Subcutaneous adipose tissue (tissue), 4 donors: ENCODE results near the gene C5orf58. TPM values are rescaled to one million over a fixed set of nuclear protein-coding genes. Genes with fewer than 3 reads are reported as not detected.

Source experiments
- total RNA-seq, 4 donors: library from RNA; depleted of rRNA; stranded (reverse); fragments of >200 nt; gene quantifications; one replicate each; pipeline ENCODE4 v1.1.0, GENCODE V29; 2016
- TF ChIP-seq, protein P1 (sequence below): fragments of 450-650 bp; IDR thresholded peaks from one replicate; pipeline ENCODE4 v1.5.1; 2016; ENCODE audit warnings: low read depth, mild to moderate bottlenecking, control low read depth, antibody characterized with exemption, moderate library complexity

Gene C5orf58
- total RNA-seq, 4 donors from 2014 or later = 0.68 to 2.3 (median 1.5) TPM; not detected in 1

DNA sequence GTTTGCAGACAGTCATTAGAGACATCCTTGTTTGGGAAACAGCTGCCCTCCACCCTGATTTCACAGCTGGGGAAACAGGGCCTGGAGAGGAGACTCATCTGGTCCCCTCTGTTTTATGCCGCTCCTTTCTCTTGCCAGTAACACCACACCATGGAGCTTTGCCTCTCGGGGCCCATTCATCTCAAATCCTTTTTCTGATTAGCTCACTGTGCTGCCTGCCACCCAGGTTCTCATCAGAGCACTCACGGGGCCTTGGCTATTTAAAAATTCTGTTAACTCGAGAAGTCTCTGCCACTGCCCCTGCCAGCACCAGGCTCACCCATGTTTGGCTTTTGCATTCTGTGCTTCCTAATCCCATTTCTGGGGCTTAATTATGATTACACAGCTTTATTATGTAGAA is 36.8 kb upstream of the C5orf58 start:
- TF ChIP-seq, protein P1, sequence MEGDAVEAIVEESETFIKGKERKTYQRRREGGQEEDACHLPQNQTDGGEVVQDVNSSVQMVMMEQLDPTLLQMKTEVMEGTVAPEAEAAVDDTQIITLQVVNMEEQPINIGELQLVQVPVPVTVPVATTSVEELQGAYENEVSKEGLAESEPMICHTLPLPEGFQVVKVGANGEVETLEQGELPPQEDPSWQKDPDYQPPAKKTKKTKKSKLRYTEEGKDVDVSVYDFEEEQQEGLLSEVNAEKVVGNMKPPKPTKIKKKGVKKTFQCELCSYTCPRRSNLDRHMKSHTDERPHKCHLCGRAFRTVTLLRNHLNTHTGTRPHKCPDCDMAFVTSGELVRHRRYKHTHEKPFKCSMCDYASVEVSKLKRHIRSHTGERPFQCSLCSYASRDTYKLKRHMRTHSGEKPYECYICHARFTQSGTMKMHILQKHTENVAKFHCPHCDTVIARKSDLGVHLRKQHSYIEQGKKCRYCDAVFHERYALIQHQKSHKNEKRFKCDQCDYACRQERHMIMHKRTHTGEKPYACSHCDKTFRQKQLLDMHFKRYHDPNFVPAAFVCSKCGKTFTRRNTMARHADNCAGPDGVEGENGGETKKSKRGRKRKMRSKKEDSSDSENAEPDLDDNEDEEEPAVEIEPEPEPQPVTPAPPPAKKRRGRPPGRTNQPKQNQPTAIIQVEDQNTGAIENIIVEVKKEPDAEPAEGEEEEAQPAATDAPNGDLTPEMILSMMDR = no peak

DNA sequence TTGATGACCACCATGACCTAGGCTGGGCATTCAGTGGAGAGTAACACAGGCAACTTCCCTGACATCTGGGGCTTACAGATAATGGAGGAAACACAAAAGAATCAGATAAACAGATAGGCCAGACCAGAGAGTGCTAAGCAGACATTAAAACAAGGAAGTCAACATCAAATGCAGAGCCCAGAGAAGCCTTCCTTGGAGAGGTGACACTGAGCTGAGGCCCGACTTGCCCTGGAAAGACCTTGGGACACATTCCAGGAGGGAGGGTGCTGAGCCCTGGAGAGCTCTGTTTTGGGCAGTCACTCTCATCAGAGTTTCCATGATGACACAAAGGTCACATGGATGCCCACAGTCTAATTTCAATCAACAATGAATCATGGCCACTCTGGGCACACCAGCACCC is 31.9 kb upstream of the C5orf58 start:
- TF ChIP-seq, protein P1 = no peak

DNA sequence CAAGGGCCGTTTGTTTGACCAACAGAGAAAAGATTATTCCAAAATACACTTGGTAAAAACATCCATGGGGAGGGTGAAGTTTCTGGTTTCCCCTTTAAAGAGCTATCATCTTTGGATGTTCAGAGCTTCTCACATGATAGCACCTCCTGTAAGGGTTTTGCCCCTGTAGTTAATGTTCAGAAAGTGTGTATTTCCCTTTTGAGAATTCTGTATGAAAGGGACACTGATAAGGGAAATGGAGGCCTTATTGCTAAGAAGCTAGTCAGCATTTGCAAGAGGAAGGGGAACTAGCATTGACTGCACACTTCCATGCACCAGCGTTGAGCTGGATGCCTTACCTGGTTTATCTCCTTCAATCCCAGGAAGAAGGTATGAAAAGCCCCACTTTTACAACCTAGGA is 31.5 kb upstream of the C5orf58 start:
- TF ChIP-seq, protein P1 = no peak

DNA sequence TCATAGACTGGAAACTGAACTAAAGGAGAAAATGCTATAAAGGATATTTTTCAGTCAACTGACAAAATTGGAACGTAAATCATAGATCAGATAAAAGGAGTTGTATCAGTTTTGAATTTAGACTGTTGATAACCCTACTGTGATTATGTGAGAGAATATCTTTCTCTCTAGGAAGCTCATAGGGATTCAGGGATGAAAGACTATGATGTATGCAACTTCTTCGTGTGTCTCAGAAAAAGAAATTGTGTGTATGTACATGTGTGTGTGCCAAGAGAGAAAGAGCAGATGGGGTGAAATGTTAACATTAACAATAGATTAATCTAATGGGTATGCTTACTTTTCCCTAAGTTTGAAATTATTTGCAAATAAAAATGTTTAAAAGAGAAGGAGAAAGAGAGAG is 30.7 kb upstream of the C5orf58 start:
- TF ChIP-seq, protein P1 = no peak

DNA sequence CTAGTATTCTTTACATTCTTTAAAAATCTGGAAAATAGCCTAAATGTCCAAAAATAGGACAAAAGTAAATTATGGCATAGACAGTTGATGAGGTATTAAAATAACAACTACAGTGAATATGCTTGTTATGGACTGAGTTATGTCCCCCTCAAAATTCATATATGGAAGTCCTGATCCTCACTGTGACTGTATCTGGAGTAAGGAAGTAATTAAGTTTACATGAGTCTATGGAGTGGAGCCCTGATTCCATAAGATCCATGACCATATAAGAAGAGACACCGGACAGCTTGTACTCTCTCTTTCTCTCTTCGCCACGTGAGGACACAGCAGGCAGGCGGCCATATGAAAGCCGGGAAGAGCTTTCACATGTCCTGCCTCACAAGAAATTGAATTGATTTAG is 28.6 kb upstream of the C5orf58 start:
- TF ChIP-seq, protein P1 = no peak

DNA sequence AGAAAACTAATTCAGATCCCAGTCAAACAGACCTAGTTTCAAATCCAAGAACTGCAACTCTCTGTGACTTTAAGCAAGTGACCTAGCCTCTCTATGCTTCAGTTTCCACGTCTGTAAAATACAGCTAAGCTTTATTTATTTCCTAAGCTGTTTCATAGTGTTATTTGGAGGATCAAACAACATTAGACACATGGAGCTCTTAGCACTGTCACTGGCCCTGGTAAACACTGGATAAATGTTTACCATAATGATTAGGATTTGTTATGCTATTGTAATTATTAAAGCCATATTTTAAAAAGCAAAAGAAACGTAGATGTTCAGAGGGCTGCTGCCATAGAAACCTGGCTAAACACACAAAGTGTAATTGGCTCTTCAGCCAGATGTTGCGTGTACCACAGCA is 26.6 kb upstream of the C5orf58 start:
- TF ChIP-seq, protein P1 = no peak

DNA sequence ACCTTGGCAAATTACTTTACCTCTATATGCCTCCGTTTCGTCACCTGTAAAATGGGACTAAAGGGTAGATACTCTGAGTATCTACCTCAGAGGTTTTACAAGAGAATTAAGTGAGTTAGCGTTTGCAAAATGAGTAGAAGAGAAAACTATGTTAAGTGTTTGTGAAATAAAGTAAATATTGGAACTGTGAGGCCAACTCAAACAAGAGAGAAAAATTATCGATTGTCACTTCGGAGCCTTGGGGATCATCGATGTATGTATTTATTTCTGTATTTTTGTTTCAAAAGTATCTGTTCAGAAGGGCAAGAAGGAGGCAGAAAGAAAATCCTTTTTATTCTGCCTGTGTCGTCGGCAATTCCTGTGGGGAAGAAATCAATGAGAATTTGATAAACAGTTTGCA is 25.8 kb upstream of the C5orf58 start:
- TF ChIP-seq, protein P1 = no peak
